Frontal cortex (tissue), 4 donors: ENCODE results near the gene PRAC1. TPM values are rescaled to one million over a fixed set of nuclear protein-coding genes. Genes with fewer than 3 reads are reported as not detected.

Experiments
- DNase-seq, 2 donors: peaks; one replicate each; pipeline ENCODE4 v3.0.0; 2012; ENCODE audit warnings: low spot score in 2 of 2
- FAIRE-seq: peaks from 2 replicates; lab custom pipeline; 2012; peaks lifted over from hg19 to GRCh38; lab: Jason Lieb, UNC
- total RNA-seq: library from RNA; depleted of rRNA; stranded (reverse); fragments of >200 nt; gene quantifications from one replicate; pipeline ENCODE4 v1.2.3, GENCODE V29; 2014
- donor health status: control.
- donor health status: control.
- donor health status: control.

PRAC1 gene
- total RNA-seq, 1 donor from 2014 or later, result not detected

DNA sequence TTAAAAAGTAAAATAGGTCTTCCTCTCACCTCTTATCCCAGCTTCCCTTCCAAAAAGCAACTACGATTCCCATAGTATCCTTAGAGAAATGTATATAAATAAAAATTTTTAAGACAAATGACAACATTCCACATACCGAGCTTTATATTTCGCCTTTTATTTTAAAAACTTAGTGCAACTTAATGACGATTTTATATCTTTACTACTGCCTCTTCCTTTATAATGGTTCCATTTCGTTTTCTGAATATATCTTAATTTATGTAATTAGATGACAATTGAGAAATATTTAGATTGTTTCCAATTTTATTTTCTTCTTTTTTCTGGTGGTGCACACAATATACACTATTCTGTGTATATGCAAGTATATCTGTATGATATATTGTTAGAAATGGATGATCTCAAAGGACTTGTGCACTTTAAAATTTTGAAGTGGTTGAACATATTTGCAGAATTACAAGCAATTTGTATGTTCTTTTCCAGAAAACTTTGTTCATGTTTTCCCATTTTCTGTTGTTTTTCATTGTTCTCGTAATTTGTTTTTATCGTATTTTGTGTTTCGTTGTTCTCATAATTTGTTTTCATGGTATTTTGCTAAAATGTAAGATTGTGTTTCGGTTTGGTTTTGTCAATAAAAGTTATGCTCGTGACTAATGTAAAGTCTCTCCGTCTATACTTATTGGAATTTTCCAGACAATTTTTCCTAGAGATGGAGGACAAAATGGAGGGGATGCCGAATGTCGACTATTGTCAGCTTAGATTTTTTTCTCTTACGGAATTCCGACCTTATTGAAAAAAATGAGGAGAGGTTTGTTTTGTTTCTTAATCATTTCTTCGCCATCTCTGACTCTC is 26.6 kb upstream of the PRAC1 start:
- no peak for DNase-seq
- FAIRE-seq, result peak; percentile 17

DNA sequence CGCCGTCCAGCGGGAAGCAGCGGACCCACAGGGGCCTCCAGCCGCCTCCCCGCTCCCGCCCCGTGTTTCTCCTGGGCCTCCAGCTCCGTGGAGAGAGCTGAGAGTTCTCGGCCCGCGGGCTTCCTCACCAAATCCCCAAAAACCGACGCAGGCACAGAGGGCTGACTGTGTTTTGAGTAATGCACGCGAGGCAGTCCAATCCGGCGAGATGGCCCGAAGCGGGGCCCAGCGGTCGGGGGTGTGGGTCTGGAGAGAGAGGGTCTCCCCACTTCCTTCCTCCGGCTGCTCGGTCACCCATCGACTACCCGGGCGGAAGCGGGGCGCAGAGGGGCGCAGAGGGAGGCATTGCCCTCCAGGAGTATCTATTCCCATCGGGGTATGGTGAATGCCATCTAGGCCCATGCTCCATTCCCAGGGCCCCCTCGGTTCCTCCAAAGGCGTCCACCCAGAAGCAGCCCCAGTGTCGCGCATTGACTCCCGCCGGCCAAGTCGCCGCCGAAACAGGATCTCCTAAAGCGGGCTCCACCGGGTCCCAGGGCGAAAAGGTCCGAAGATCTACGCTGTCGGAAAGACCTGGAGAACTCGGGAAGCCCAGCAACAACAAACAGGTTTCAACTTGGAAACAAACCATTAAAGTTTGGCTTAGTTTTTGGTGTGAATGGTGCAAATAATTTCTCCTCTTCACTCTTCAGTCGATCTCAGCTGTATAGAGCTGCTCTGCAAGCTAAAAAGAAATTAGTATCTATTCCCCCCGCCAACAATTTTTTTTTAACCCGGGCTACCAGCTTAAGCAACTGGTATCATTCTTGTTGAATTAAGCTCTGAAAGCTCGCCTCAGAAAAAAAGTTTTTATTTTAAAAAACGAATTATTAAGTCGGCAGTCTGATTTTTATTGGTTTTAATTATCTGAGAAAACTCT is 25.4 kb upstream of the PRAC1 start:
- DNase-seq (no peak), FAIRE-seq (no peak)

- FAIRE-seq, result no peak
- DNase-seq, result no peak
Observed at GRCh38 chr17:48746916-48747444, 24.7 kb upstream of the PRAC1 start.

DNA sequence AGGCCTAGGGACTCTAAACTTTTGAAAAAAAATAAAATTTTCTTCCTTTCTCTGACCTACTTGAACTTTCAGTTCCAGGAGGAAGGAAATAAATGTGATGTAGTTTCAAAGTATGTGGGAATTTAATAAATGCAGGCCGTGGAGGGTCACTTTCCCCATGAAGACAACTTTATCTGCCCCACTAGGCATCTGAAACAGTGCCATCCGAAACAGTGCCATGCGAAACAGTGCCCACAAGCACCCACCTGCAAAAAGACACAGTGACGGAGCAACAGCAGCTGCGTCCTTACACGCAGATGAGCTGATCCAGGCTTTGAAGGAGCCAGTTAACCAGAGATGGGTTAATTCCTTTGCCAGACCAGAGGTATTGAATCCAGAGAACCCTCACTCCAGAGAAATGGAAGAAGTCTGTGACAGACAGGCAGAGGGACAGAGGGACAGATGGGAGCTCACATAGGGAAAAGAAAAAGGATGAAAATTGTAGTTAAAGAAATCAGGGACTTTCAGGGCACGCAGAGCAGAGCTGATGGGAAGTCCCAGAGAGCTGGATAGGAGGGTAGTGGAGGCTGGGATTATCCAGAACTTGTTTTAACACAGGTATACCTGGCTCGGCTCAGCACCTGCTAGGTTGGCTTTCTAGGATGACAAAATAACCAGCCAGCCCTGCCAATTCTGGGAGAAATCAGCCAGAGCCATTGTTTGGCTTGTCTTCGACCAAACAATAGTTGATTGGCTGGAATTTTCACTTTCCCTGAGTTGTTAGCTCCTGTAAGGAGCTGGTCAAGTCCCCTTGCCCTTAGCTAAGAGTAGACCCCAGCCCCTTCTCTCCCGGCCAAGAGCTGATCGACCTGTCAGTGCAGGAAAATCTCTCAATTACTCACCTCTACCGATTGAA is 23.3 kb upstream of the PRAC1 start:
- no peak for FAIRE-seq
- DNase-seq, result no peak

- FAIRE-seq (no peak), DNase-seq (no peak)
Observed at GRCh38 chr17:48740537-48740936, 18.2 kb upstream of the PRAC1 start.

GRCh38 chr17:48738803-48739526 is 16.6 kb upstream of the PRAC1 start:
- DNase-seq (no peak), FAIRE-seq (no peak)

DNA sequence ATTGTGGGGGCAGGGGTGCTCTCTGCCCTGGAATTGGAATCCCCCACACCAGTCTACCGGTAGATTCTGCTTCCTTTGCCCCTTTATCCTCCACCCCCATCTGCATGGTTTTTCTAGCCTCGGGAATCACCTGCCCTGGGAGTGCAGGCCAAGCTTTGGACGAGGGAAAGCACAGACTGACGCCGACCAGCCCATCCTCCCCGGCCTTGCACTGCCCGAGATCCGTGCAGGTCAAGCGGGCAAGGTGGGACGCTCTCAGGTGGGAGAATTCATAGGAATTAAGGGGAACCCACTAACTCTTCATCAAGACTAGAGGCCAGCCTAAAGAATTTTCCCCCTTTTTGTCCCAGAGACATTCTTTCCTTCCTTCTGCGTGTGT is 16.1 kb upstream of the PRAC1 start:
- no peak for DNase-seq
- FAIRE-seq, result no peak

- DNase-seq (no peak), FAIRE-seq (no peak)
Observed at GRCh38 chr17:48737330-48738043, 15.2 kb upstream of the PRAC1 start.

GRCh38 chr17:48735062-48735351 is 12.7 kb upstream of the PRAC1 start:
- FAIRE-seq, result no peak
- no peak for DNase-seq

- DNase-seq, result no peak
- FAIRE-seq, result no peak
Observed at GRCh38 chr17:48734333-48735061, 12.2 kb upstream of the PRAC1 start.

GRCh38 chr17:48733632-48734328 is 11.5 kb upstream of the PRAC1 start:
- FAIRE-seq (no peak), DNase-seq (no peak)

- no peak for DNase-seq
- FAIRE-seq, result no peak
Observed at GRCh38 chr17:48732688-48733629, 10.6 kb upstream of the PRAC1 start.

- FAIRE-seq, result no peak
- no peak for DNase-seq
Observed at GRCh38 chr17:48731355-48731754, 9.0 kb upstream of the PRAC1 start.

DNA sequence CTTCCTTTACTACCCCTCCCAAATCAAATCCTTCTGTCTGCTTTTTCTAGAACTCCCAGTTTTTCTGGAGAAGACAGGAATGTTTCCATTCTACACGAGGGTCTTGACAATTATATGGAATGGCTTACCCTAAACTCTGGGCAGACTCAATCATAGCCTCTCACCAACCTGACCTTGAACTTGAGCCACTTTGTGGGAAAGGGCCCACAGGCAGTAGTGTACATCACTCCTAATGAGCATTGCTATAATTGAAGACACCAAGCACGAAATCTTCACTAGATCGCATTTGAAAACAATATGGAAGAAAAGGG is 7.9 kb upstream of the PRAC1 start:
- FAIRE-seq (no peak), DNase-seq (no peak)

- no peak for DNase-seq
- FAIRE-seq, result no peak
Observed at GRCh38 chr17:48729335-48730239, 7.3 kb upstream of the PRAC1 start.
